Measurements from ENCODE around the gene NSUN2.

The NSUN2 gene

GRCh38 chr5:6602441-6602840 is 30.4 kb downstream of the NSUN2 start:
- no peak for DNase-seq

- DNase-seq = no peak
These were observed 31.0 kb downstream of the NSUN2 start for GRCh38 chr5:6601816-6602215.

- no peak for DNase-seq
These were observed 31.6 kb downstream of the NSUN2 start for GRCh38 chr5:6601271-6601670.

GRCh38 chr5:6599739-6600138 is 33.1 kb downstream of the NSUN2 start:
- DNase-seq = no peak

GRCh38 chr5:6598351-6598900 is 34.4 kb downstream of the NSUN2 start:
- DNase-seq = no peak

- no peak for DNase-seq
These were observed 35.3 kb downstream of the NSUN2 start for GRCh38 chr5:6597557-6597956.

- no peak for DNase-seq
These were observed 36.5 kb downstream of the NSUN2 start for GRCh38 chr5:6596388-6596787.

GRCh38 chr5:6595405-6595804 is 37.4 kb downstream of the NSUN2 start:
- no peak for DNase-seq

GRCh38 chr5:6594066-6594465 is 38.8 kb downstream of the NSUN2 start:
- DNase-seq = no peak

- DNase-seq = no peak
These were observed 39.5 kb downstream of the NSUN2 start for GRCh38 chr5:6593148-6594016.

GRCh38 chr5:6592601-6593000 is 40.2 kb downstream of the NSUN2 start:
- no peak for DNase-seq

- DNase-seq = no peak
These were observed 41.1 kb downstream of the NSUN2 start for GRCh38 chr5:6591671-6592288.

- no peak for DNase-seq
These were observed 42.3 kb downstream of the NSUN2 start for GRCh38 chr5:6590581-6590980.

- DNase-seq = no peak
These were observed 45.7 kb downstream of the NSUN2 start for GRCh38 chr5:6587171-6587570.

GRCh38 chr5:6586647-6587042 is 46.2 kb downstream of the NSUN2 start:
- DNase-seq = no peak

GRCh38 chr5:6585939-6586646 is 46.8 kb downstream of the NSUN2 start:
- DNase-seq = no peak

GRCh38 chr5:6585168-6585567 is 47.7 kb downstream of the NSUN2 start:
- no peak for DNase-seq

- DNase-seq = no peak
These were observed 48.1 kb downstream of the NSUN2 start for GRCh38 chr5:6584727-6585126.

- no peak for DNase-seq
These were observed 48.7 kb downstream of the NSUN2 start for GRCh38 chr5:6584101-6584645.

- DNase-seq = no peak
These were observed 49.6 kb downstream of the NSUN2 start for GRCh38 chr5:6583049-6583880.

GRCh38 chr5:6582507-6583048 is 50.3 kb downstream of the NSUN2 start:
- no peak for DNase-seq

All from activated CD4-positive, alpha-beta T cell treated with anti-CD3 and anti-CD28 coated beads, Interleukin-2, amount 50 U/mL, for 16 hours (primary cell).